PC-9 (cell line): ENCODE data around the gene PNLIP. TPM values are rescaled to one million over a fixed set of nuclear protein-coding genes. Genes with fewer than 3 reads are reported as not detected.

Experiments
- BruUV-seq: library from RNA; stranded (reverse); fragments of 400-500 nt; replicated peaks from 2 replicates; lab custom pipeline; 2021; lab: Mats Ljungman, UMichigan
- CTCF ChIA-PET: fragments of 300-600 bp; sonication (Branson Sonifier 250); formaldehyde crosslinking; loops from one replicate; lab custom pipeline; 2022; ENCODE audit warnings: antibody characterized with exemption; lab: Charles Lee
- POLR2A ChIA-PET: fragments of 300-600 bp; sonication (Branson Sonifier 250); formaldehyde crosslinking; loops from one replicate; lab custom pipeline; 2022; ENCODE audit warnings: antibody characterized with exemption; ENCODE audit not compliant: unreplicated experiment; lab: Charles Lee
- DNase-seq, 2 experiments: peaks; one replicate each; pipeline versions ENCODE4 v3.0.0 to v3.0.0-alpha.2; 2015 to 2022; ENCODE audit warnings: mixed read lengths in 1 of 2
- H2AFZ ChIP-seq: fragments of 200-600 bp; sonication (generic); 2 replicates; pipeline ENCODE4 v1.8.1; 2017; ENCODE audit warnings: antibody characterized with exemption
- H3F3A ChIP-seq: fragments of 200-600 bp; sonication (generic); 2 replicates; pipeline ENCODE4 v1.8.1; 2017; ENCODE audit warnings: antibody characterized with exemption, mild to moderate bottlenecking, low read depth; ENCODE audit not compliant: insufficient read depth
- H3K27ac ChIP-seq: fragments of 200-600 bp; sonication (generic); 2 replicates; pipeline ENCODE4 v1.6.1; 2016; ENCODE audit warnings: mixed run types
- H3K27me3 ChIP-seq: fragments of 200-600 bp; sonication (generic); 2 replicates; pipeline ENCODE4 v1.6.1; 2016; ENCODE audit warnings: low read depth, mixed run types; ENCODE audit not compliant: insufficient read depth
- H3K36me3 ChIP-seq: fragments of 200-600 bp; sonication (generic); 2 replicates; pipeline ENCODE4 v1.6.1; 2016; ENCODE audit warnings: low read depth, mixed run types
- H3K4me1 ChIP-seq: fragments of 200-600 bp; sonication (generic); replicated peaks from 2 replicates; pipeline ENCODE4 v1.6.1; 2016; ENCODE audit warnings: mixed run types; ENCODE audit not compliant: insufficient read depth
- H3K4me2 ChIP-seq: fragments of 200-600 bp; sonication (generic); 2 replicates; pipeline ENCODE4 v1.6.1; 2017; ENCODE audit warnings: mixed run types
- H3K4me3 ChIP-seq: fragments of 200-600 bp; sonication (generic); 2 replicates; pipeline ENCODE4 v1.6.1; 2016; ENCODE audit warnings: mixed run types
- H3K79me2 ChIP-seq: fragments of 200-600 bp; sonication (generic); 2 replicates; pipeline ENCODE4 v1.6.1; 2017; ENCODE audit warnings: low read depth, mixed run types
- H3K9me2 ChIP-seq: fragments of 200-600 bp; sonication (generic); 2 replicates; pipeline ENCODE4 v1.8.1; 2017; ENCODE audit warnings: mild to moderate bottlenecking; ENCODE audit not compliant: insufficient read depth
- H3K9me3 ChIP-seq: fragments of 200-600 bp; sonication (generic); 2 replicates; pipeline ENCODE4 v1.8.1; 2016; ENCODE audit warnings: low read depth; ENCODE audit not compliant: insufficient read depth
- H4K20me1 ChIP-seq: fragments of 200-600 bp; sonication (generic); 2 replicates; pipeline ENCODE4 v1.8.1; 2017; ENCODE audit not compliant: insufficient read depth
- EZH2 ChIP-seq: fragments of 200-600 bp; sonication (generic); IDR thresholded peaks from 2 replicates; pipeline ENCODE4 v1.8.0; 2017; ENCODE audit warnings: antibody characterized with exemption, low read depth
- intact Hi-C: fragments of 100-400 bp; cut with micrococcal nuclease; formaldehyde crosslinking; loops from one replicate; pipeline ENCODE4 v1.10.0; 2022; ENCODE audit not compliant: unreplicated experiment
- total RNA-seq: library from RNA; stranded (reverse); gene quantifications from 2 replicates; pipeline ENCODE4 v1.2.3, GENCODE V29; 2021
- TF ChIP-seq, protein P1 (sequence below): fragments of 200-600 bp; sonication (generic); conservative IDR thresholded peaks from 2 replicates; pipeline ENCODE4 v1.6.1; 2017; ENCODE audit warnings: mixed run types, antibody characterized with exemption, mild to moderate bottlenecking, moderate library complexity

The PNLIP gene
- total RNA-seq, 1 experiment from 2014 or later: not detected

DNA sequence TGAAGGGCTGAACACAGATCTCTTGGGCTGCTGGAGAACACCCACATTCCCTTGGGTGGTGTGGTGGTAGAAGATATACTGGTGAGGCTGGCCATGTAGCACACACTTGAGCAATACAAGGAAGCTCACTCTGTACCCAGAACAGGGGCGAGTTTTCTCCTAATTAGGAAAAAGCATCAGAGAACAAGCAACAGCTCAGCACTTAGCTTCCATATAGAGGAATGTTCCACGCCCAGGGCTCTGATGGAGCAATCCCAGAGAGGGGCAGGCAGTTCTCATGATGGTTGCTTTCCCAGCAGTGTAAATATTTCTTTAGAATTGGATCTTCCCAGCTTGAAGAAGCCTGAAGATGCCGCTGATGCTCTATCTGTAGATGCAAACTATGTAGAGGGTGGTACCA, 21.0 kb upstream of the PNLIP start:
- H3K4me3 ChIP-seq: no peak overlapping the region
- H3K9me3 ChIP-seq: no peaks in the 10 kb centered on the region
- no peaks in the 10 kb centered on the region for H3K36me3 ChIP-seq
- no peak overlapping the region for H2AFZ ChIP-seq
- no peak overlapping the region for H3K4me2 ChIP-seq
- no peak for TF ChIP-seq EZH2
- TF ChIP-seq, protein P1, sequence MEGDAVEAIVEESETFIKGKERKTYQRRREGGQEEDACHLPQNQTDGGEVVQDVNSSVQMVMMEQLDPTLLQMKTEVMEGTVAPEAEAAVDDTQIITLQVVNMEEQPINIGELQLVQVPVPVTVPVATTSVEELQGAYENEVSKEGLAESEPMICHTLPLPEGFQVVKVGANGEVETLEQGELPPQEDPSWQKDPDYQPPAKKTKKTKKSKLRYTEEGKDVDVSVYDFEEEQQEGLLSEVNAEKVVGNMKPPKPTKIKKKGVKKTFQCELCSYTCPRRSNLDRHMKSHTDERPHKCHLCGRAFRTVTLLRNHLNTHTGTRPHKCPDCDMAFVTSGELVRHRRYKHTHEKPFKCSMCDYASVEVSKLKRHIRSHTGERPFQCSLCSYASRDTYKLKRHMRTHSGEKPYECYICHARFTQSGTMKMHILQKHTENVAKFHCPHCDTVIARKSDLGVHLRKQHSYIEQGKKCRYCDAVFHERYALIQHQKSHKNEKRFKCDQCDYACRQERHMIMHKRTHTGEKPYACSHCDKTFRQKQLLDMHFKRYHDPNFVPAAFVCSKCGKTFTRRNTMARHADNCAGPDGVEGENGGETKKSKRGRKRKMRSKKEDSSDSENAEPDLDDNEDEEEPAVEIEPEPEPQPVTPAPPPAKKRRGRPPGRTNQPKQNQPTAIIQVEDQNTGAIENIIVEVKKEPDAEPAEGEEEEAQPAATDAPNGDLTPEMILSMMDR: no peak
- no peak overlapping the region for H3K27ac ChIP-seq
- BruUV-seq: no TSS peak
- no peaks in the 10 kb centered on the region for H3K4me1 ChIP-seq
- peaks cover 7% of the 10 kb centered on the region; the same call in 1 of the 2 replicates for H3K27me3 ChIP-seq
- no peaks in the 10 kb centered on the region for H3K79me2 ChIP-seq
- ChIA-PET CTCF (interaction anchor here (0.7 kb wide), 1 partner anchor 364 kb away, joined by 3 read pairs; no protein-coding TSS in a partner anchor), POLR2A (no interaction called here)
- intact Hi-C loops: no loop called here
- no peaks in the 10 kb centered on the region for H4K20me1 ChIP-seq
- H3F3A ChIP-seq: no peaks in the 10 kb centered on the region
- H3K9me2 ChIP-seq: no peaks in the 10 kb centered on the region
- DNase-seq: no peak

DNA sequence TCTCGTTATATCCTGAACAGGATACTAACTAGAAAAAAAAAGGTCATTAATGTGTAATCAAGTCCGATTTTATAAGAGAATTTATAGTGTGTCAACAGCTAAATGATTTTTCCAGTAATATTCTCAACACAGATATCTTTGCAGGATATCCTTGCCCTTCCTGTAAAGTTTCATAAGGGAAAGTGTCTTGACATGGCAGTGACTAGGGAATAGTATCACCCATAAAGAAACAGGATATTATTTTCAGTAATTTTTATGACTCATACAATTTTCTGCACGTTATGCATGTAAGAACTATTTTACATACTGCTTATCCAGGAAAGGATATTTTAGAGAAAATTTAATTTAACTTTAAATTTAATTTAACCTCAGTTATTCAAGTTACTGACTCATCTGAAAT, 19.5 kb upstream of the PNLIP start:
- POLR2A ChIA-PET: no interaction called here
- no peaks in the 10 kb centered on the region for H3K9me2 ChIP-seq
- no TSS peak for BruUV-seq
- no peaks in the 10 kb centered on the region for H3K9me3 ChIP-seq
- no peak overlapping the region for H2AFZ ChIP-seq
- no peaks in the 10 kb centered on the region for H4K20me1 ChIP-seq
- no peak overlapping the region for H3K4me2 ChIP-seq
- no peak for TF ChIP-seq EZH2
- TF ChIP-seq, protein P1: no peak
- no peaks in the 10 kb centered on the region for H3K4me1 ChIP-seq
- no peak overlapping the region for H3K27ac ChIP-seq
- no peaks in the 10 kb centered on the region for H3K36me3 ChIP-seq
- no peaks in the 10 kb centered on the region for H3F3A ChIP-seq
- CTCF ChIA-PET: no interaction called here
- DNase-seq: no peak
- no peak overlapping the region for H3K4me3 ChIP-seq
- H3K27me3 ChIP-seq: peaks cover 7% of the 10 kb centered on the region; the same call in 1 of the 2 replicates
- intact Hi-C loops: no loop called here
- no peaks in the 10 kb centered on the region for H3K79me2 ChIP-seq

DNA sequence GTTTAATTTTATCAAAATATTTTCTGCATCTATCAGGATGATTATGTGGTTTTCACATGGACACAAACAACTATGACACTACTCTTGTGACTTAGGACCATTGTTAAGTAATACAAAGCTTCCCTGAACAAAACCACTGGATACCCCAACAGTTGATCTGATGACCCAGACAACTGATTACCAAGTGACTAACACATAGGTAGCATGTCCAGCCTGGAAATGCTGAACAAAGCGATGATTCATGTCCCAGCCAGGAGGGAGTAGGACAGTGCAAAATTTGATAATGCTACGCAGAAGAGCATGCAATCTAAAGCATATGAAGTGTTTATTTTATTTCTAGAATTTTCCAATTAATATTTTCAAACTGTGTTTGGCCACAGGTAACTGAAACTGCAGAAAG, 8.9 kb upstream of the PNLIP start:
- H3K4me1 ChIP-seq: no peaks in the 10 kb centered on the region
- TF ChIP-seq EZH2: no peak
- TF ChIP-seq, protein P1: no peak
- intact Hi-C loops: no loop called here
- no peak overlapping the region for H3K27ac ChIP-seq
- no peak overlapping the region for H2AFZ ChIP-seq
- H3K4me3 ChIP-seq: no peak overlapping the region
- H3K9me3 ChIP-seq: 0 out of 2 replicates have a peak, but pooled peaks cover 3% of the 10 kb centered on the region
- no peaks in the 10 kb centered on the region for H3K79me2 ChIP-seq
- H3K9me2 ChIP-seq: no peaks in the 10 kb centered on the region
- no TSS peak for BruUV-seq
- no peak overlapping the region for H3K4me2 ChIP-seq
- ChIA-PET CTCF (no interaction called here), POLR2A (no interaction called here)
- no peak for DNase-seq
- no peaks in the 10 kb centered on the region for H3K36me3 ChIP-seq
- H3F3A ChIP-seq: no peaks in the 10 kb centered on the region
- no peaks in the 10 kb centered on the region for H4K20me1 ChIP-seq
- peaks cover 13% of the 10 kb centered on the region; the same call in 1 of the 2 replicates for H3K27me3 ChIP-seq
